RWPE1 (cell line): ENCODE results near the gene CLIC6.

Experiments
- CTCF ChIA-PET: fragments of 350-600 bp; sonication (Branson Sonifier 250); formaldehyde crosslinking; extraction: SDS; loops from one replicate; lab custom pipeline; 2021; lab: Yijun Ruan, JAX
- POLR2A ChIA-PET: fragments of 400-600 bp; formaldehyde crosslinking; extraction: SDS; loops from one replicate; lab custom pipeline; 2020; ENCODE audit warnings: antibody characterized with exemption; ENCODE audit not compliant: low non-redundant PET; lab: Yijun Ruan, JAX
- DNase-seq: peaks from one replicate; pipeline ENCODE4 v3.0.0; 2012; ENCODE audit warnings: low spot score
- H3K27ac ChIP-seq: fragments of 450-650 bp; 2 replicates; pipeline ENCODE4 v1.5.1; 2017
- CTCF ChIP-seq: fragments of 450-650 bp; conservative IDR thresholded peaks from 2 replicates; pipeline ENCODE4 v1.5.1; 2017; ENCODE audit warnings: low read depth, mild to moderate bottlenecking

The CLIC6 gene

GRCh38 chr21:34754690-34755647 lies 86.2 kb downstream of the CLIC6 start:
- no peak for TF ChIP-seq CTCF
- ChIA-PET CTCF (interaction anchor here (0.6 to 1.3 kb wide), 3 partner anchors 8 to 14 kb away, joined by 4 to 5 read pairs (median 4); no protein-coding TSS in a partner anchor), POLR2A (no interaction called here)
- no peak for DNase-seq
- no peak overlapping the region for H3K27ac ChIP-seq

GRCh38 chr21:34761758-34762330 lies 93.0 kb downstream of the CLIC6 start:
- peak; percentile 8 for DNase-seq
- POLR2A ChIA-PET, result no interaction called here
- no peak overlapping the region for H3K27ac ChIP-seq
- no peak for TF ChIP-seq CTCF
- CTCF ChIA-PET, result interaction anchor here (0.6 kb wide), 2 partner anchors 129 to 1387 kb away, joined by 3 to 5 read pairs; no protein-coding TSS in a partner anchor

GRCh38 chr21:34762786-34763185 lies 94.0 kb downstream of the CLIC6 start:
- no peak overlapping the region for H3K27ac ChIP-seq
- ChIA-PET CTCF (interaction anchor here (0.7 kb wide), 1 partner anchor 107 kb away, joined by 3 read pairs; no protein-coding TSS in a partner anchor), POLR2A (no interaction called here)
- DNase-seq, result no peak
- TF ChIP-seq CTCF, result no peak

- ChIA-PET CTCF (interaction anchor here (0.6 to 1.0 kb wide), 5 partner anchors 19 to 740 kb away, joined by 3 to 8 read pairs (median 3); no protein-coding TSS in a partner anchor), POLR2A (no interaction called here)
- TF ChIP-seq CTCF, result no peak
- no peak for DNase-seq
- no peak overlapping the region for H3K27ac ChIP-seq
Measured at GRCh38 chr21:34764715-34765284, 96.0 kb downstream of the CLIC6 start.

- POLR2A ChIA-PET, result no interaction called here
- no peak overlapping the region for H3K27ac ChIP-seq
- CTCF ChIA-PET, result interaction anchor here (0.6 to 1.0 kb wide), 2 partner anchors 20 to 77 kb away, joined by 3 read pairs; no protein-coding TSS in a partner anchor
- TF ChIP-seq CTCF, result no peak
- no peak for DNase-seq
Measured at GRCh38 chr21:34765619-34766018, 96.8 kb downstream of the CLIC6 start.

GRCh38 chr21:34766862-34767261 lies 98.1 kb downstream of the CLIC6 start:
- POLR2A ChIA-PET, result no interaction called here
- DNase-seq, result no peak
- H3K27ac ChIP-seq, result no peak overlapping the region
- TF ChIP-seq CTCF, result no peak
- CTCF ChIA-PET, result interaction anchor here (0.6 kb wide), 1 partner anchor 668 kb away, joined by 3 read pairs; no protein-coding TSS in a partner anchor
